Midbrain (tissue), 1 donor: Measurements from ENCODE around the gene BTN2A1.
"Not testable (repeated sequence)": the region's sequence is repeated elsewhere in the genome, so short reads cannot be mapped to it uniquely, and the experiment has no call there.

Experiments
- DNase-seq: peaks from one replicate; lab custom pipeline; 2025; lab: John Stamatoyannopoulos, UW

BTN2A1 gene

DNA sequence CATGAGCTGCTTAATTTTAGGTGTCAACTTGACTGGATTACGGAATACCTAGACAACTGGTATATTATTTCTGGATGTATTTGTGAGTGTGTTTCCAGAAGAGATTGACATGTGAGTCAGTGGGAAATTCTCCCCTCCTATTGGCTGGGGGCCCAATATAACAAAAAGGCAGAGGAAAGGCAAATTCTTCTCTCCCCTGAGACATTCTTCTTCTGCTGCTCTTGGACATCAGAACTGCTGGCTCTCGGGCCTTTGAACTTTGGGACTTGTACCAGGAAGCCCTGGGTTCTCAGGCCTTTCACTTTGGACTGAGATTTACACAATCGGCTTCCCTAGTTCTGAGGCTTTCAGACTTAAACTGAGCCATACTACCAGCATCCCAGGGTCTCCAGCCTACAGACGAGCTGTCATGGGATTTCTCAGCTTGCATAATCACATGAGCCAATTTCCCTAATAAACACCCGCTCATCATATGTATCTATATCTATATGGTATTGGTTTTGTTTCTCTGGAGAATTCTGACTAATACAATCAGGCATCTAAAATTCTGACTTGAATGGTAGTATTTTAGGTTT lies 25.0 kb upstream of the BTN2A1 start:
- no peak for DNase-seq

DNA sequence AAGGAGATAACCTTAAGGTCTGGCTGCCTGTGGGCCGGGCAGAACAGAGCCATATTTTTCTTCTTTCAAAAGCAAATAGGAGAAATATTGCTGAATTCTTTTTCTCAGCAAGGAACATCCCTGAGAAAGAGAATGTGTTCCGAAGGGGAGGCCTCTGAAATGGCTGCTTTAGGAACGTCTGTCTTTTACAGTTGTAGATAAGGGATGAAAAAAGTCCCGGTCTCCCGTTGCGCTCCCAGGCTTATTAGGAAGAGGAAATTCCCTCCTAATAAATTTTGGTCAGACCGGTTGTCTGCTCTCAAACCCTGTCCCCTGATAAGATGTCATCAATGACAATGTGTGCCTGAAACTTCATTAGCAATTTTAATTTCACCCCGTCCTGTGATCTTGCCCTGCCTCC lies 24.1 kb upstream of the BTN2A1 start:
- not testable (repeated sequence) for DNase-seq

DNA sequence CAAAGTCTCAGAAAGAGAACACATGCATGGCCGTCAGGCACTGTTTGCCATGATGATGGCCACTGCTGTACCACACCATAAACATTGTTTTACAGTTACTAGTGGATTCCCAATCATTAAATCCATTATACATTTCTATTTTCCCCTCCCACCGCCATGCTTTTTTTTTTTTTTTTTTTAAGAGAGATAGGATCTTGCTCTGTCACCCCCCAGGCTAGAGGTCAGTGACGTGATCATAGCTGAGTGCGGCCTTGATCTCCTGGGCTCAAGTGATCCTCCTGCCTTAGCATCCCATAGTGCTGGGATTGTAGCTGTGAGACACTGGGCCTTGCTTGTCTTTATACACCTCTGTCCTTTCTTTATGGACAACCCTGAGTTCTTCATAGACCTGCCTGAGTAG lies 21.7 kb upstream of the BTN2A1 start:
- DNase-seq = no peak

DNA sequence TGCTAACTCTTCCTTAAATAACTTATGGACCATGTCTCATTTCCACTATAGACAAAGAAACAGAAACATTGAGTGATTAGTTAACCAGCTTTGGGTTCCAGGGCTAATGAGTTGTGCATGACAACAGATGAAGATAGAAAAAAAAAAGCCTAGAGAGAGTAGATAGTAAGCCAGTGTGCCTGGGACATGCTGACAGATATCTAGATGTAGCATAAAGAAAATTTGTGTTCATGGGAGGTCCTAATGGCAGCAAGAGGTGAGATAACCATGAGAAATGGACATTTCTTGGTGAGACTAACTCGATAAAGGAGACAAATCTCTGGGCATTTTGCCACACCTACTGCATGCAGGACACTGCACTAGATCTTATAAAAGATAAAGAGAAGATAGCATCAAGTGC lies 20.2 kb upstream of the BTN2A1 start:
- DNase-seq = no peak

DNA sequence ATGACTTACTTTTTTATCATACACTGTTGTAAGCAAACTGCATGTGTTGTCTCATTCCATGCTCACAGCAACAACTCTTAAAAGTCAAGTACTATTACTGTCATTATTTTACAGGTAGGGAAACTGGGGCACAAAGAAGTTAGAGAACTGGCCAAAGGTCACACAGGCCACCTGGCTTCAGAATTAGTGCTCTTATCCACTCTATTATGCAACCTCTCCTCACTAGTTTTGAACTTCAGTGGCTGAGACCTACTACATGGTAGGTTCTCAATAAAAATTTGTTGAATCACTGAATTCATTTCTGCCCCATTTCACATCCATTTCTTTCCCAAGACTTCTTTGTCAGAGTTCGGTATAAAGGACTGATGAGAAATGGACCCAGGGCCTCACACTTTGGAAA lies 19.8 kb upstream of the BTN2A1 start:
- DNase-seq = no peak

DNA sequence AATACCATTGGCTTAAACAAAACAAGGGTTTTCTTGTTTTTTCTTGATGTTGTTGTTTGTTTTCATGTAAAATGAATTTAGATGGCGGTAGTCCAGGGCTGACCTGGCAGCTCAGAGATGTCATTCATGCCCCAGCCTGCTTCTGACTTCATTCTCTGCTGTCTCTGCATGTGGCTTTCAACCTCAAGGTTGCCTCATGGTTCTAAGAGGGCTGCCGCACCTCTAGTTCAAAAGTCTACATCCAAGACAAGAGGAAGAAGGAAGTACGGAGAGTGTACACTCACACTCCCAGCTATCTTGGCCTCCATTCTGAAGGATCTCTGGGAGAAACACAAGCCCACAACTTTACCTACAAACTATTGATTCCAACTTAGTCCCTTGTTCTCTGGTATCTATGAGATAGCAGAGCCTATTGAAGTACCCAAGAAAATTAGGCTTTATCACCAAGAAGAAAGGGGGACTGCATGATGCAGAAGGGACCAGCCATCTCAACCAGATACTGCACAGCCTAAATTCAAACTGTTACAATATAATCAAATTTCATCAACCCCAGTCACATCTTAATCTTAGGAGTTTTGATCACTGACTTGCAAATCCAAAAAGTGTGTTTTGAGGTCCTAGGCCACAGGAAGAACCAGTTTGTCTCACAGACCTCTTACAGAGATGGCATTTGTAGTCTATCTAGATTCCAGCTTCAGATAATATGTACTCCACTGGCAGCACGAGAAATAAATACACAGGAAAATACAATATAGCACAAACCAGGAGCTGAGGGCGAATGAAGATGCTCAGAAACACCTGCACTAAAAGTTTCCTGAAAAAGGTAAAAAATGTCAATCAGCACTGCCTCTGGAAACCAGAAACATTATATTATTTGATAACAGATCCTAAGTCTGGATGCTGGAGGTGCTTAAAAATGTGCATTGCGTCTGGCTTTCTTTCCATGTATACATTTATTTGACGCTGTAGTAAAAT lies 18.3 kb upstream of the BTN2A1 start:
- no peak for DNase-seq

DNA sequence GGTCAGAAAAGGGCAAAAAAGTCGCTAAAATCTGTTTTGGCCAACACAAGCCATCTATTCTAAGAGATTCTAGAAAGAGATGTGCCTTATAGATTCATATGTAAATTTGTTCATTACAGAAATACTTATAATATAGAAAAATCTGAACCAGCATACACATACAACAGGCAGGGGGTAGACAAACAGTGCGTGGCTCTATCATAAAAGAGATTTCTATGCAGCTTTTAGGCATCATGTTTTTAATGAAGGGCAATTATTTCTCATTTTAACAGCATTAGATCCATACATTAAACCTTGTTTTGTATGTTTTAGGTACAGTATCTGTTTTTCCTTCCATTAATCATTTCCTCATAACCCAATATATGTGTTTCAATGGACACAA lies 16.8 kb upstream of the BTN2A1 start:
- no peak for DNase-seq

DNA sequence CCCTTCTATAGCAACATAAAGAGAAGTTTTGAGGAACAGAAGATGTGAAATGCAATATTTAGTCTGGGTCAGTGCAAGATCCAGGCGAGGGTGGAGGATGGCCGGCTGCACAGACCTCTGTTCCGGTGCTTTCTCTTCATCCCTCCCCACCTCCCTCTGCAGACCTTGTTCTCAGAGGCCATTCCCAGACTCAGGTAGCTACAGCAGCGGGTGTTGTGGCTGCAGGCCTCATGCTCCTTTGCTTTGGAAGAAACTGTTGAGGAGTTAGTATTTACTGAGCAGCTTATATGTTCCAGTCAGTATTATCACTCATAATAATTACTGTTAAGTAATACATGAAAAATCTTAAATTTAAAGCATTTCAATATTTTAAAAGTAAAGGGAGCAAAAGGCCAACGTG lies 15.8 kb upstream of the BTN2A1 start:
- no peak for DNase-seq

DNA sequence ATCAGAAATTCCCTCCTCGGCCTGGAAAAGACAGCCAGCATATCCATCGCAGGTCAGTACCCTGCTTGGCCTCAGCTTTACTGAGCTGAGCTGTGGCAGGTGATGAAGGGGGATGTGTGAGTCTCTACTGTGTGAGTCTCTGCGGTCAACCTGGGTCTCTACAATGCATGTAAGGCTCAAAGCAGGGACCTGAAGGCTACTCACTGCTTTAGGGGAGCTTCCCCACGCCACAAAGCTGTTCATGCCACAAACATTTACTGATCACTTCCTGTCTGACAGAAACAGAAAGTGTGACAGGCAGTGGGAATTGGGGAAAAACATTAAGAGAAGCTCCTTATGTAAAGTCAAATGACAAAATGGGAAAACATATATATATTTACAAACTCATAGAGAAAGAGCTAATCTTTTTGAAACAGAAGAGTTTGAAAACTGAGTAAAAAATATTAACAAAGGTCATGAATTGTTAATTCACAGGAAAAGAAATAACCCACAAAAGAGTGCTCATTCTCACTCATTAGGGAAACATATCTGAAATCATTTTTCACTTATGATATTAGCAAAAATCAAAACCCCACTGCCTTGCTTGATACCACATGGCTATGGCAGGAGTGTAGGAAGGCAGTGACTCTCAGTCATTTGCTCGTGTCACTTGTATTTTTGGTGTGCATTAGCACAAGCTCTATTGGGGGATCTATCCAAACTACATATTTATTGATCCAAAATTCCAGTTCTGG lies 11.7 kb upstream of the BTN2A1 start:
- no peak for DNase-seq

DNA sequence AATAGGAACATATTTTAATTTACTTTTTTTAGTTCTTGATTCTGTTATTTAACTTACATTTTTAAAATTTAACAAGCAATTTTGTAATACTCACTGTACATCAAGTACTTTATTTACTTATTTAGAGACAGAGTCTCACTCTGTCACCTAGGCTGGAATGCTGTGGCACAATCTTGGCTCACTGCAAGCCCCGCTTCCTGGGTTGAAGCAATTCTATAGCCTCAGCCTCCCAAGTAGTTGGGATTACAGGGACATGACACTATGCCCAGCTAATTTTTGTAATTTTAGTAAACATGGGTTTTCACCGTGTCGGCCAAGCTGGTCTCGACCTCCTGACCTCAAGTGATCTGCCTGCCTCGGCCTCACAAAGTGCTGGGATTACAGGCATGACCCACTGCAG lies 10.5 kb upstream of the BTN2A1 start:
- DNase-seq = no peak

DNA sequence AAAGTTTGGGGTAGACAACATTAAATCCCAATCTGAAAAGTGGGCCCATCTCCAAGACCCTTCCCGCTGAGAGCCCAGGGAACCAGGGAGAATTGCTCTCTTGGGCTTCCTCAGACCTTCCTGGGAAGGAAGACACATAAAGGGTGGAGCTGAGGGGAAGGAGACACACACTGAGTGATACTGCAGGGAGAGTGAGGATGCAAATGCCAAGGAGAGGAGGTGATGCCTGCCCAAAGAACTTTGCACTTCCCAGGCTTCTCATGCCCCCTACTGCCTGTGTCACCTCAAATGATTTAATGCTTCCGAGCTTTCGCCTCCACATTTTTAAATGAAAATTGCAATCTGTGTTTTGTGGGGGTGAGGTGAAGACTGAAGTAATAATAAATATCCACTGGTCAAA lies 7.5 kb upstream of the BTN2A1 start:
- DNase-seq = no peak

DNA sequence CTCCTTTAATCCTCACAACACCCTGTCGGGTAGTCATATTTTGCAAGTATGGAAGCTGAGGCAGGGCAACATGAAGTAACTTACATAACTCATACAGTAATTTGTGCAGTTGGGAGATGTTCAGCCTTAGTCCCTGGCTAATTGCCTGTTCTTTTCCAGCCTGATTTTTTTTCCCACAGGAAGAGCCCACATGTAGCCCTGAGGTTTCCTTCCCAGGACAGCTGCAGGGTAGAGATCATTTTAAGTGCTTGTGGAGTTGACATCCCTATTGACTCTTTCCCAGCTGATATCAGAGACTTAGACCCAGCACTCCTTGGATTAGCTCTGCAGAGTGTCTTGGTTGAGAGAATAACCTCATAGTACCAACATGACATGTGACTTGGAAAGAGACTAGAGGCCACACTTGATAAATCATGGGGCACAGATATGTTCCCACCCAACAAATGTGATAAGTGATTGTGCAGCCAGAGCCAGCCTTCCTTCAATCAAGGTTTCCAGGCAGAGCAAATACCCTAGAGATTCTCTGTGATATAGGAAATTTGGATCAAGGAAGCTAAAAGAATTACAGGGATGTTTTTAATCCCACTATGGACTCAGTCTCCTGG lies 5.0 kb upstream of the BTN2A1 start:
- no peak for DNase-seq

DNA sequence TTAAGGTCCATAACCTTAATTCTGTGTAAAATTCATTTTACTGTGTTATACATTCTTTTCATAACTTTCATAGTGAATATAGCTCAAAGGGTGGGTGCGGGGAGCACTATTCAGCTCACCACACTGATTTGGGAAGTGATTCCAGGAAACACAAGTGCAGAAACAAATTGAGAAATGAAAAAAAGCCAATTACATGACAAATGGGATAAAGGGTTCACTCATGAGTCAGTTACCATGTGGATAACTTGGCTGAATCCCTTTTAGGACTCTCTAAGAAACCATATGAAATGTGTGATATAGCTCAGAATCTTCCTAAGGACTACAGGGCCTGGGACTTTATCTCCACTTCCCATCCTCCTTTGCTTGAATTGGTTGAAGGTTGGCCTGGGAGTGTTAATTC lies 3.1 kb upstream of the BTN2A1 start:
- DNase-seq = no peak

DNA sequence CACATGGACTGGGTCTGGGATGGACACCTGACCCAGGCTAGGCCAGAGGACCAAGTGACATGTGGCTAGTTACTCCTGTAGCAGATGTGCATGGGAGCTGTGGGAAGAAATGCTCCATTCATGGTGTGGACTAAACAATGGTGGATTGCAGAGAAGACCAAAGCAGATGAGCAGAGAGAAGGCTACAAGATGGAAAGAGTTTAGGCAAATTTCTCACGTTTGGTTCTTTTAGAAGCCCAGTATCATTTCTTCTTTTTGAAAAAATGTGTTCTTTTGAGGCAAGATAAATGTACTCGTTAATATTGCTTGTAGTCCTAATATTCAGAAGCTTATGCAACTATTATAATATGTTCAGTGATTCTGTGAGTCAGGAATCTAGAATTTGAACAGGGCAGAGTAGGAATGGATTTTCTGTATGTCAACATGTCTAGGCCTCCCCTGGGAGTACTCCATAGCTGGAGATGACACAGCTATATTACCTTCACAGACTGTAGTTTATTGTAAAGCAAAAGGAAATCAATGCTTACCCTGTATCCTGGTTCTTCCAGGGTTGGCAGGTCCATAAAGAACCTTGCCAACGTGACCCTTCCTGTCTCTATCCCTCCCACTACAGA lies 2.3 kb upstream of the BTN2A1 start:
- no peak for DNase-seq

DNA sequence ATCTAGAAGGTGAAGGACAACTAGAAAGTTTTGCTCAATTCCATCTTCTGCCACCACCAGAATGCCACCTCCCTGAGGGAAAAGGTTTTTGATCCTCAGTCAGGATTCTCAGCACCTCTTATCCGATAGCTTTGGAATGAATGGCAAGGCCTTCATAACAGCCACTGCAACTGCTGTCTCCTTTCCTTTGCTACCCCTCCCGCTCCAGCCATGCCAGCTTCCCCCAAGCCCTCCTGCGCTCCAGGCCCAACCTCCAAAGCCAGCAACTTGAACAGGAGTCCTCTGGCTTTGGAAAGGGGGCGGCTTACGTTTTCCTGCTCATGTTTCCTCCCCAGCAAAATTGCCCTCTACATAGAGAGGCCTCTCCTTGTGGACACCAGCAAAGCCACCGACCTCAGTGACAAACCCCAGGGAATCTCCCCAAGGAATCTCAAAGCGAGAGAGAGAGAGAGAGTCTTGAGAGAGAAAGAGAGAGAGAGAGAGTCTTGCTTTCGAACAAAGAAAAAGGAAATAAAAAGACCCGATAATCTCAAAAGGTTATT lies 420 bp upstream of the BTN2A1 start:
- DNase-seq = no peak

DNA sequence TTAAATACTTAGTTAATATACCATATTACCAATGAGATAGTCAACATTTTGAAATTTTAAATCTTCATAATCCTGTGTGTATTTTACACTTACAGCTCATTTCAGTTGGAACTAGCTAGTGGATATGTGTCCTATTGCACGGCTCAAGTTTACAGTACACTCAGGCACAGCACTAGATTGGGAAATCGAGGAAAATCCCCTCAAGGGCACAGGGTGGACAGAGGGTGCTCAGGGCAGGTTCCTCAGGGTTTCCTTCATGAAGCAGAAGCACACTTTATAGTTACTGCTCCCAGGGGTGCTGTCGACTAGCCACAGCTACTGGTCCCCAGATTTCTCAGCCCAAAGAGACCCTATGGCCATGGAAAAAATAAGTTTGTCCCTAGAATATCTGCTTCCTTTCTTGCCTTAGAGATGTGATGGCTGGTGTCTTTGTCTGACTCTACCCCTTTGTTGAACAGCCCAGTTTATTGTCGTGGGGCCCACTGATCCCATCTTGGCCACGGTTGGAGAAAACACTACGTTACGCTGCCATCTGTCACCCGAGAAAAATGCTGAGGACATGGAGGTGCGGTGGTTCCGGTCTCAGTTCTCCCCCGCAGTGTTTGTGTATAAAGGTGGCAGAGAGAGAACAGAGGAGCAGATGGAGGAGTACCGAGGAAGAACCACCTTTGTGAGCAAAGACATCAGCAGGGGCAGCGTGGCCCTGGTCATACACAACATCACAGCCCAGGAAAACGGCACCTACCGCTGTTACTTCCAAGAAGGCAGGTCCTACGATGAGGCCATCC lies 1.5 kb downstream of the BTN2A1 start:
- no peak for DNase-seq

DNA sequence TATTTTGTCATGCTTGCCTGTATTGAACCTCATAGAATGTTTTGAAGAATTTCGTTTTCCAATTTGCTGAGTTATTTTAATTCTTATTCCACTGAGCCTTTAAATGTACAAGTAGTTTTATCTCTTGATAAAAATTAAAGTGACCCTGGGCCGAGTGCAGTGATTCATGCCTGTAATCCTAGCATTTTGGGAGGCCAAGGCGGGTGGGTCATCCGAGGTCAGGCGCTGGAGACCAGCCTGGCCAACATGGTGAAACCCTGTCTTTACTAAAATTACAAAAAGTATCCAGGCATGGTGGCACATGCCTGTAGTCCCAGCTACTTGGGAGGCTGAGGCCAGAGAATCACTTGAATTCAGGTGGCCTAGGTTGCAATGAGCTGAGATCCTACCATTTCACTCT lies 3.6 kb downstream of the BTN2A1 start:
- not testable (repeated sequence) for DNase-seq

DNA sequence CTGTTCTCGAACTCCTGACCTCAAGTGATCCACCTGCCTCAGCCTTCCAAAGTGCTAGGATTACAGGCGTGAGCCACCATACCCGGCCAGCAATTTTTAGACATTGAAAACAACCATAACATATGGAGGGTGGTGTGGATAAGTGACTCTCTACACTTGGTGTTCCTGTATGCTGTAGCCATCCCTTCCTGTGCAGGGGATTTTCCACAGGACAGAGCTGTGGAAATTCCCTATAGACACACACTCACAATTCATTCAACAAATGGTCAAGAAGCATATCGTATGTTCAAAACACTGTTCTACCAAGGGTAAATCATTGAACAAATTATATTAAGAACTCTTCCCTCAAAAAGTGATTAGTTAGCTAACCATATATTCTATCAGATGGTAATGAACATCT lies 6.3 kb downstream of the BTN2A1 start:
- DNase-seq = no peak

DNA sequence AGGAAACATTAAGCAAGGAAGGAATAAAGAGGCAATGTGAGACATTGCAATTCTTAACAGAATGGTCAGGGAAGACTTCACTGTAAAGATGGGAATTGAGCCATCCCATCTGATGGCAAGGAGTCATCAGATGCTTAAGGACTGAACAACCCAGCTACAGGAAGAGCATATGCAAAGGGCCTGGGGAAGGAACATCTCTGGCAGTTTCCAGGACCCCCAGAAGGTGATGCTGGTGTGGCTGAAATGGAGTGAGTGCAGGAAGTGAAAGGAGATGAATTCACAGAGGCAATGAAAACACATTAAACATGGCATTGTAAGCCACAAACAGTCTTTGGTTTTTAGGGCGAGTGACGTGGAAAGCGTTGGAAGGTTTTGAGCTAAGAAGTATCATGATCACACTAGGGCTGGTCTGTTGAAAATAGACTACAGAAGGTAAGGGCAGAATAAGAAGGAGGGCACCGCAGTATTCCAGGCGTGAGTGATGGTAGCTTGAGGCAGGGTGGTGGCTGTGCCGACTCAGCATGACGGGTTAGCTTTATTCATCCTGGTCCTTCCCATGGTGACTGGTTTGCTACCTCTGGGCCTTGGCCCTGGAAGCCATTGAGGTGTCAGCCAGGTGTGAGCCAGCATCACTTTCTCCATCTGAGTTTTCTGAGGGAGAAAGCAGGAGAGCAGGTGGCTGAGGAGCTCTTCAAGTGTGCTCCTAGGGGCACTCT lies 6.8 kb downstream of the BTN2A1 start:
- no peak for DNase-seq

DNA sequence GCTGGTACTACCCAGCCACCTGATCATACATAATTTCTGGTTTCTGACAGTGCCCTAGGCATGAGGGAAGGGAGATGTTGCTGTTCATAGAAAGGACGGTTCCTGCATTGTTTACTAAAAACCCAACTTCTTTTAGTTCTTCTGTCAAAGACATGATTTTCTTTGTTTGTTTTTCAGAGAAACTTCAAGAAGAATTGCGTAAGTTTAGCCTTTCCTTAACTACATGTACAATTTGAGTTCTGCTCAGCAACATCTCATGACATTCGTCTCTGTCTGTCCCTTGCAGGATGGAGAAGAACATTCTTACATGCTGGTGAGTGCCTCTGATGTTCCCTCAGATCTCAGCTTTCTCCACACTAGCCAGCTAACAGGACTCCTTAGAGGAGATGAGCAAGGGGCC lies 8.0 kb downstream of the BTN2A1 start:
- DNase-seq = no peak
